ENCODE data around the gene OR6C75.
"Not testable (repeated sequence)": the region's sequence is repeated elsewhere in the genome, so short reads cannot be mapped to it uniquely, and the experiment has no call there.

Gene OR6C75

DNA sequence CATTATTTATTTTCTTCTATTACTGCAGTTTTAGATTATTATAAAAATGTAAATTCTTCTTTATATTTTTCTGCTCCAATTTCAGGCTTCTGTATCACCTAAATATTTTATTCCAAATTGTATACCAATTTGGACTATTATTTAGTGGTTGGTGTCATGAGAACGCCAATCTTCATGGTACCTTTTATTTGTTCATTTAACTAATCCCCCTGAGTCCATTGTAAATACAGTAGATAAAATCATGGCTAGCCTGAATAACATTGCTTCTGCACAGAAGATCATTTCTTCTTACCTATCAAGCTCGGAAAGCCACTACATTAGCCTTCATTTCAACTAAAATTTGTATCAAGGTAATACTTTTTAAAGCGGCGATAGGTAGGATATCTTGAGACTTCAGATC is at the start of gene OR6C75:
TSS of gene OR6C75 (plus strand) at position 301 of the 400 bp plus-strand sequence. CDS start 2,136 bp downstream, outside the sequence.
- no peak within 1 kb of the TSS for H3K4me3 ChIP-seq (ENCODE audit: control insufficient read depth, low read depth, low read length)
- DNase-seq (ENCODE audit: low read depth), result no peak
- TF ChIP-seq, protein P1, sequence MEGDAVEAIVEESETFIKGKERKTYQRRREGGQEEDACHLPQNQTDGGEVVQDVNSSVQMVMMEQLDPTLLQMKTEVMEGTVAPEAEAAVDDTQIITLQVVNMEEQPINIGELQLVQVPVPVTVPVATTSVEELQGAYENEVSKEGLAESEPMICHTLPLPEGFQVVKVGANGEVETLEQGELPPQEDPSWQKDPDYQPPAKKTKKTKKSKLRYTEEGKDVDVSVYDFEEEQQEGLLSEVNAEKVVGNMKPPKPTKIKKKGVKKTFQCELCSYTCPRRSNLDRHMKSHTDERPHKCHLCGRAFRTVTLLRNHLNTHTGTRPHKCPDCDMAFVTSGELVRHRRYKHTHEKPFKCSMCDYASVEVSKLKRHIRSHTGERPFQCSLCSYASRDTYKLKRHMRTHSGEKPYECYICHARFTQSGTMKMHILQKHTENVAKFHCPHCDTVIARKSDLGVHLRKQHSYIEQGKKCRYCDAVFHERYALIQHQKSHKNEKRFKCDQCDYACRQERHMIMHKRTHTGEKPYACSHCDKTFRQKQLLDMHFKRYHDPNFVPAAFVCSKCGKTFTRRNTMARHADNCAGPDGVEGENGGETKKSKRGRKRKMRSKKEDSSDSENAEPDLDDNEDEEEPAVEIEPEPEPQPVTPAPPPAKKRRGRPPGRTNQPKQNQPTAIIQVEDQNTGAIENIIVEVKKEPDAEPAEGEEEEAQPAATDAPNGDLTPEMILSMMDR (IDR thresholded peaks at IDR 0.05; ENCODE audit: control insufficient read depth, insufficient read depth, low read depth, low read length, missing control alignments), result no peak

DNA sequence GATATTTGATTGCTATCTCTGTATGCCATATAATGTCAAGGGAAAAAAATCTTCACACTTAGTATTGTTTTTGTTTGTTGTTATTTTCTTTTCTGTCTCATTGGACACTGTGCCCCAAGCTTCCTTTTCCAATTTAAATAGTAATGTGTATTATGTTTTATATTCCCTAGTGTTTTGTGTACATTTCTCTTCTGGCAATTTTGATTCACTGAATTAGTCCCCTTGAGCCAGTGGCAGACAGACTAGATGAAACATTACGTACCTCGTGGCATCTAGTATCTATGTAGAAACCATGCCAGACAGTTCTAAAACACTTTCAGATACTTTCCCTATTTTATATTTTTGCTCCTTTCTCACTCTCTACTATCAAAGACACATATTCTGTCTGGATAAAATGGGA is 48.7 kb upstream of the OR6C75 start, which contains the start of gene OR6C1:
TSS of gene OR6C1 (plus strand) at position 301 of the 400 bp plus-strand sequence. CDS start 6,257 bp downstream, outside the sequence.
- no peak for DNase-seq (ENCODE audit: low read depth)
- TF ChIP-seq, protein P1 (IDR thresholded peaks at IDR 0.05; ENCODE audit: control insufficient read depth, insufficient read depth, low read depth, low read length, missing control alignments), result no peak
- H3K4me3 ChIP-seq (ENCODE audit: control insufficient read depth, low read depth, low read length), result no peak within 1 kb of the TSS

DNA sequence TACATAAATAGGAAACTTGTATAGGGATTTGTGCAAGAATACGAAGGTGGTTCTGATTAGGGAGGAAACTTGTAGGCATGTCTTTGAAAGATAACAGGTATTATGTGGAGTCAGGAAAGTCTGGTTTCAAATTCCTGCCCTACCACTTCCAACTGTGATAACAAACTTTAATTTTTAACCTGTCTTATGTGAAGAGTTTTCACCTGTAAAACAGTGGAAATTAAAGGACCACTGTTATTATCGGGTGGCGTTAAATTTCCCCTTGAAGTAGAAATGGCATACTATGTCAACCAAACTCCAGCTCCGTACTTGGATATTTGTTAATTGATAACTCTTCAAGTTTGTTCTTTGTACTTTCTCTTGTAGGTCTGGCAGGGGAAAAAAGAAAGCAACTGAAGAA is 42.6 kb upstream of the OR6C75 start:
- TF ChIP-seq, protein P1 (IDR thresholded peaks at IDR 0.05; ENCODE audit: control insufficient read depth, insufficient read depth, low read depth, low read length, missing control alignments), result no peak
- DNase-seq (ENCODE audit: low read depth), result no peak
- no peak overlapping the region for H3K4me3 ChIP-seq (ENCODE audit: control insufficient read depth, low read depth, low read length)

DNA sequence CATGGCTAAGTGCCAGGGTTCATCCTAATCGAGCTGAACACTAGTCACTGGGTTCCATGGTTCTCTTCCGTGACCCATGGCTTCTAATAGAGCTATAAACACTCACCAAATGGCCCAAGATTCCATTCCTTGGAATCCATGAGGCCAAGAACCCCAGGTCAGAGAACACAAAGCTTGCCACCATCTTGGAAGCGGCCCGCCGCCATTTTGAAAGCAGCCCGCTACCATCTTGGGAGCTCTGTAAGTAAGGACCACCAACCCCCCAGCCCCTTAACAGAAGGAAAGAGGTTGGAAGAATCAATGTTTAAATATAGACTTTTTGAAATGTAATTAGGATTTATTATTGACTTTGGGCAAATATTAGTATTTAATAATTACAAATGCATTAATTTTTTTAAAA is 37.0 kb upstream of the OR6C75 start:
- DNase-seq (ENCODE audit: low read depth), result not testable (repeated sequence)

DNA sequence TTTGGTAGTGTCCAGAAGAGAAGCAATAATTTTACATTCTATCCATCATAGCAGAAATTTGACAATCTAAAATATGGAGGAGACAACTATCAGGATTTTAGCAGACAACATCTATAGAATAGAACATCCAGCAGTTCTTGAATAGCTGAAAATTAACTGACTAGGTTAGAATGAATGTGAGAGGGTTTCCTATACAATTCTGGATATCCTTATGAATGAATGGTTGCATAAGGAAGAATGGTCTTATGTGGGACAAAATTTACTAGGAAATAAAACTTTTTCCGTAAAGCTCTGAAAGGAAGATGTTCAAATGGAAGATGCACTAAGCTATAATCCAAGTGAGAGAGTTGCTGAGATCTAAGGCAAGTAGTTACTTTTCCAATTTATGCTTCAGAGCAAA is 32.3 kb upstream of the OR6C75 start, which contains the start of gene OR6C3:
TSS of gene OR6C3 (plus strand) at position 301 of the 400 bp plus-strand sequence. CDS start 955 bp downstream, outside the sequence.
- DNase-seq (ENCODE audit: low read depth), result no peak
- TF ChIP-seq, protein P1 (IDR thresholded peaks at IDR 0.05; ENCODE audit: control insufficient read depth, insufficient read depth, low read depth, low read length, missing control alignments), result no peak
- no peak within 1 kb of the TSS for H3K4me3 ChIP-seq (ENCODE audit: control insufficient read depth, low read depth, low read length)

More for the DNA sequence above, 37.0 kb upstream of the OR6C75 start:
- not testable (repeated sequence) for H3K4me3 ChIP-seq (ENCODE audit: control insufficient read depth, low read depth, low read length)

DNA sequence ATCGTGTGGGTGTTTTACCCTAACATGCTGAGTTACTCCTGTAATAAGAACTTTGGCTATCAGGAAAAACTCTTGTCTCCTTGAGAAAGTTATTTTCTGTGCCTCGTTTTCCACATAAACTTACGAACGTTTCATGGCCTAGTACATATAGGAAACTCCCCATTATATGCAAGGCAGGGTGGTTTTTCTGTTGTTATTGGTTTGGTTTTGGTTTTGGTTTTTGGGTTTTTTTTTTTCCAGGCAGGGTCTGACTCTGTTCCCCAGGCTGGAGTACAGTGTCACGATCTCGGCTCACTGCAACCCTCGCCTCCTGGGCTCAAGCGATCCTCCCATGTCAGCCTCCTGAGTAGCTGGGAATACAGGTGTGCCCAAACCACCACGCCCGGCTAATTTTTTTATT is 26.8 kb upstream of the OR6C75 start:
- TF ChIP-seq, protein P1 (IDR thresholded peaks at IDR 0.05; ENCODE audit: control insufficient read depth, insufficient read depth, low read depth, low read length, missing control alignments), result no peak
- no peak overlapping the region for H3K4me3 ChIP-seq (ENCODE audit: control insufficient read depth, low read depth, low read length)
- no peak for DNase-seq (ENCODE audit: low read depth)

DNA sequence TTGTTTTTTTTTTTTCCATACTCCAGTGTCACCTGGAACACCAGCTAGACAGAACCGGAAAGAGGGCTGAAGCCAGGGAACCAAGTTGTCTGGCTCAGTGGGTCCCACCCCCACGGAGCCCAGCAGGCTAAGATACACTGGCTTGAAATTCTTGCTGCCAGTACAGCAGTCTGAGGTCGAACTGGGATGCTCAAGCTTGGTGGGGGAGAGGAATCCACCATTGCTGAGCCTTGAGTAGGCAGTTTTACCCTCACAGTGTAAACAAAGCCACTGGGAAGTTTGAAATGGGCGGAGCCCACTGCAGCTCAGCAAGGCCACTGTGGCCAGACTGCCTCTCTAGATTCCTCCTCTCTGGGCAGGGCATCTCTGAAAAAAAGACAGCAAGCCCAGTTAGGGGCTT is 7.4 kb upstream of the OR6C75 start:
- not testable (repeated sequence) for DNase-seq (ENCODE audit: low read depth); H3K4me3 ChIP-seq (ENCODE audit: control insufficient read depth, low read depth, low read length)

DNA sequence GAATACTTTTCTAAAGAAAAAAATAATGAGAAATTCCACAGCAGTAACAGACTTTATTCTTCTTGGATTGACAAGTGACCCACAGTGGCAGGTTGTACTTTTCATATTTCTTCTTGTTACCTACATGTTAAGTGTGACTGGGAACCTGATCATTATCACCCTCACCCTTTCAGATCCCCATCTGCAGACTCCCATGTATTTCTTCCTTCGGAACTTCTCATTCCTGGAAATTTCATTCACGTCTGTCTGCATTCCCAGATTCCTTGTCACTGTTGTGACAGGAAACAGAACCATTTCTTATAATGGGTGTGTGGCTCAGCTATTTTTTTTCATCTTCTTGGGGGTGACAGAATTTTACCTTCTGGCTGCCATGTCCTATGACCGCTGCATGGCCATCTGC is 2.3 kb downstream of the OR6C75 start:
- TF ChIP-seq, protein P1 (IDR thresholded peaks at IDR 0.05; ENCODE audit: control insufficient read depth, insufficient read depth, low read depth, low read length, missing control alignments), result no peak
- no peak overlapping the region for H3K4me3 ChIP-seq (ENCODE audit: control insufficient read depth, low read depth, low read length)
- DNase-seq (ENCODE audit: low read depth), result no peak

Data from AG09309 (cell line).